MM.1S (cell line): ENCODE data around the gene COBLL1.

ENCODE experiments used
- DNase-seq: peaks from one replicate; pipeline ENCODE4 v3.0.0-alpha.2; 2015
- H2AFZ ChIP-seq: fragments of 300-600 bp; sonication (generic); 2 replicates; pipeline ENCODE4 v1.6.0; 2016; ENCODE audit warnings: antibody characterized with exemption, low read length
- H3F3A ChIP-seq: fragments of 300-600 bp; sonication (generic); 2 replicates; pipeline ENCODE4 v1.6.1; 2016; ENCODE audit warnings: mild to moderate bottlenecking, antibody characterized with exemption, low read length, moderate library complexity, mixed read lengths; ENCODE audit not compliant: insufficient read depth
- H3K27ac ChIP-seq: fragments of 300-600 bp; sonication (generic); 2 replicates; pipeline ENCODE4 v1.5.1; 2016; ENCODE audit warnings: mild to moderate bottlenecking, low read length
- H3K27me3 ChIP-seq: fragments of 300-600 bp; sonication (generic); replicated peaks from 2 replicates; pipeline ENCODE4 v1.6.0; 2016; ENCODE audit warnings: low read length; ENCODE audit not compliant: insufficient read depth
- H3K36me3 ChIP-seq: fragments of 300-600 bp; sonication (generic); replicated peaks from 2 replicates; pipeline ENCODE4 v1.6.1; 2016; ENCODE audit warnings: mild to moderate bottlenecking, low read length, mixed read lengths; ENCODE audit not compliant: insufficient read depth
- H3K4me1 ChIP-seq: fragments of 300-600 bp; sonication (generic); 2 replicates; pipeline ENCODE4 v1.6.1; 2016; ENCODE audit warnings: low read length, mixed read lengths
- H3K4me2 ChIP-seq: fragments of 300-600 bp; sonication (generic); 2 replicates; pipeline ENCODE4 v1.6.0; 2016; ENCODE audit warnings: low read depth, low read length
- H3K4me3 ChIP-seq: fragments of 300-600 bp; sonication (generic); 2 replicates; pipeline ENCODE4 v1.5.1; 2016; ENCODE audit warnings: low read length, mixed read lengths
- H3K79me2 ChIP-seq: fragments of 300-600 bp; sonication (generic); 2 replicates; pipeline ENCODE4 v1.6.1; 2016; ENCODE audit warnings: mixed run types, low read length, mixed read lengths
- H3K9ac ChIP-seq: fragments of 300-600 bp; sonication (generic); 2 replicates; pipeline ENCODE4 v1.6.1; 2016; ENCODE audit warnings: low read length, mixed read lengths
- H3K9me2 ChIP-seq: fragments of 300-600 bp; sonication (generic); replicated peaks from 2 replicates; pipeline ENCODE4 v1.6.1; 2016; ENCODE audit warnings: mild to moderate bottlenecking, low read length, mixed read lengths; ENCODE audit not compliant: insufficient read depth
- H3K9me3 ChIP-seq: fragments of 300-600 bp; sonication (generic); replicated peaks from 2 replicates; pipeline ENCODE4 v1.6.1; 2016; ENCODE audit warnings: mild to moderate bottlenecking, low read length, mixed read lengths; ENCODE audit not compliant: insufficient read depth
- H4K20me1 ChIP-seq: fragments of 300-600 bp; sonication (generic); 2 replicates; pipeline ENCODE4 v1.6.1; 2016; ENCODE audit warnings: mild to moderate bottlenecking, low read length, moderate library complexity, mixed read lengths; ENCODE audit not compliant: insufficient read depth
- CTCF ChIP-seq: fragments of 300-600 bp; sonication (generic); IDR thresholded peaks from 2 replicates; pipeline ENCODE4 v1.5.1; 2016; ENCODE audit warnings: antibody characterized with exemption, low read length, mixed read lengths
- EZH2 ChIP-seq: fragments of 300-600 bp; sonication (generic); optimal IDR thresholded peaks from 2 replicates; pipeline ENCODE3; 2017; ENCODE audit warnings: low read depth, mild to moderate bottlenecking, antibody characterized with exemption, low read length, mixed read lengths
- EZH2phosphoT487 ChIP-seq: fragments of 300-600 bp; sonication (generic); IDR thresholded peaks from 2 replicates; pipeline ENCODE4 v1.6.1; 2018; ENCODE audit warnings: antibody characterized with exemption, low read length

Gene COBLL1

GRCh38 chr2:164850235-164850634 lies 8.6 kb upstream of the COBLL1 start:
- no peaks in the 10 kb centered on the region for H3K9me2 ChIP-seq
- H3K36me3 ChIP-seq = no peaks in the 10 kb centered on the region
- H3K9ac ChIP-seq = no peak overlapping the region
- H3K4me1 ChIP-seq = no peaks in the 10 kb centered on the region
- H3K27ac ChIP-seq = no peak overlapping the region
- H3K79me2 ChIP-seq = no peaks in the 10 kb centered on the region
- no peak overlapping the region for H2AFZ ChIP-seq
- TF ChIP-seq EZH2 = no peak
- no peak for TF ChIP-seq EZH2phosphoT487
- TF ChIP-seq CTCF = no peak
- H3K27me3 ChIP-seq = no peaks in the 10 kb centered on the region
- DNase-seq = no peak
- no peaks in the 10 kb centered on the region for H3K9me3 ChIP-seq
- H3K4me2 ChIP-seq = no peak overlapping the region
- H3K4me3 ChIP-seq = no peak overlapping the region
- no peaks in the 10 kb centered on the region for H3F3A ChIP-seq
- H4K20me1 ChIP-seq = no peaks in the 10 kb centered on the region

- no peaks in the 10 kb centered on the region for H3K36me3 ChIP-seq
- H3K9ac ChIP-seq = no peak overlapping the region
- H2AFZ ChIP-seq = no peak overlapping the region
- no peaks in the 10 kb centered on the region for H4K20me1 ChIP-seq
- H3K4me1 ChIP-seq = no peaks in the 10 kb centered on the region
- no peaks in the 10 kb centered on the region for H3K79me2 ChIP-seq
- no peak overlapping the region for H3K4me3 ChIP-seq
- no peak overlapping the region for H3K4me2 ChIP-seq
- no peaks in the 10 kb centered on the region for H3K9me2 ChIP-seq
- TF ChIP-seq EZH2phosphoT487 (no peak), EZH2 (no peak), CTCF (no peak)
- no peaks in the 10 kb centered on the region for H3K9me3 ChIP-seq
- no peak for DNase-seq
- no peak overlapping the region for H3K27ac ChIP-seq
- no peaks in the 10 kb centered on the region for H3K27me3 ChIP-seq
- no peaks in the 10 kb centered on the region for H3F3A ChIP-seq
Observed at GRCh38 chr2:164849506-164849905, 7.9 kb upstream of the COBLL1 start.

- Histone ChIP-seq H3F3A (no peaks in the 10 kb centered on the region), H3K4me1 (no peaks in the 10 kb centered on the region), H3K4me3 (no peak overlapping the region), H3K79me2 (no peaks in the 10 kb centered on the region), H3K27ac (no peak overlapping the region), H4K20me1 (no peaks in the 10 kb centered on the region), H2AFZ (no peak overlapping the region), H3K9me3 (no peaks in the 10 kb centered on the region), H3K9ac (no peak overlapping the region), H3K4me2 (no peak overlapping the region), H3K9me2 (no peaks in the 10 kb centered on the region), H3K36me3 (no peaks in the 10 kb centered on the region), H3K27me3 (no peaks in the 10 kb centered on the region)
- no peak for TF ChIP-seq EZH2
- TF ChIP-seq EZH2phosphoT487 = no peak
- TF ChIP-seq CTCF = no peak
- no peak for DNase-seq
Observed at GRCh38 chr2:164847981-164848741, 6.5 kb upstream of the COBLL1 start.
